Activated CD8-positive, alpha-beta memory T cell treated with anti-CD3 and anti-CD28 coated beads for 36 hours (primary cell): ENCODE results near the gene MLST8. TPM values are rescaled to one million over a fixed set of nuclear protein-coding genes. Genes with fewer than 3 reads are reported as not detected.
"Not testable (repeated sequence)": the region's sequence is repeated elsewhere in the genome, so short reads cannot be mapped to it uniquely, and the experiment has no call there.

Source experiments
- CTCF ChIA-PET: fragments of 350-600 bp; sonication (Branson Sonifier 250); formaldehyde crosslinking; loops from one replicate; lab custom pipeline; 2021; ENCODE audit warnings: antibody characterized with exemption; lab: Charles Lee
- POLR2A ChIA-PET: fragments of 350-600 bp; sonication (Branson Sonifier 250); formaldehyde crosslinking; loops from one replicate; lab custom pipeline; 2021; ENCODE audit warnings: antibody characterized with exemption; lab: Charles Lee
- total RNA-seq, 2 experiments: library from RNA; stranded (reverse); gene quantifications; one replicate each; pipeline ENCODE4 v1.2.3, GENCODE V29; 2021

The MLST8 gene
- total RNA-seq, 2 experiments from 2014 or later, result 81.8 to 83.2 TPM

GRCh38 chr16:2252806-2253148, 47.5 kb downstream of the MLST8 start:
- ChIA-PET CTCF (interaction anchor here (1.8 to 2.0 kb wide), 2 partner anchors 14 to 58 kb away, joined by 7 read pairs; no protein-coding TSS in a partner anchor), POLR2A (interaction anchor here (0.5 to 1.2 kb wide), 2 partner anchors 16 to 40 kb away, joined by 4 to 5 read pairs; no protein-coding TSS in a partner anchor)

- POLR2A ChIA-PET, result interaction anchor here (1.0 kb wide), 1 partner anchor 10 kb away, joined by 4 read pairs; no protein-coding TSS in a partner anchor
- CTCF ChIA-PET, result interaction anchor here (0.9 kb wide), 1 partner anchor 10 kb away, joined by 3 read pairs; no protein-coding TSS in a partner anchor
Measured at GRCh38 chr16:2253293-2253692, 48.0 kb downstream of the MLST8 start.

GRCh38 chr16:2256531-2257140, 51.4 kb downstream of the MLST8 start:
- CTCF ChIA-PET, result interaction anchor here (0.7 kb wide), 1 partner anchor 16 kb away, joined by 3 read pairs; no protein-coding TSS in a partner anchor
- POLR2A ChIA-PET, result interaction anchor here (0.6 kb wide), 1 partner anchor 60 kb away, joined by 5 read pairs; no protein-coding TSS in a partner anchor

GRCh38 chr16:2257726-2258125, 52.5 kb downstream of the MLST8 start:
- POLR2A ChIA-PET, result no interaction called here
- CTCF ChIA-PET, result interaction anchor here (0.7 kb wide), 1 partner anchor 691 kb away, joined by 3 read pairs; no protein-coding TSS in a partner anchor

GRCh38 chr16:2258530-2258929, 53.3 kb downstream of the MLST8 start:
- POLR2A ChIA-PET, result not testable (repeated sequence)
- CTCF ChIA-PET, result interaction anchor here (0.5 to 0.7 kb wide), 2 partner anchors 117 to 692 kb away, joined by 3 read pairs; no protein-coding TSS in a partner anchor

Other genes starting within 250 kb of the MLST8 start
- 100 to 1,000 TPM; 153 to 155 TPM for gene NDUFB10, start 245.9 kb upstream of the MLST8 start, total RNA-seq
- gene RPS2, start 240.6 kb upstream of the MLST8 start, total RNA-seq, result 1,000 to 10,000 TPM; 4,851 to 4,954 TPM
- gene RNF151, start 238.6 kb upstream of the MLST8 start, total RNA-seq, result not detected
- gene TBL3, start 233.4 kb upstream of the MLST8 start, total RNA-seq, result 10 to 100 TPM; 73.5 to 74.8 TPM
- gene NOXO1, start 224.0 kb upstream of the MLST8 start, total RNA-seq, result under 1 TPM; 0.23 to 0.36 TPM
- gene GFER, start 221.3 kb upstream of the MLST8 start, total RNA-seq, result 10 to 100 TPM; 39.1 to 43.3 TPM
- gene SYNGR3, start 215.5 kb upstream of the MLST8 start, total RNA-seq, result 1 to 10 TPM; 4.6 to 4.7 TPM
- gene ZNF598, start 195.6 kb upstream of the MLST8 start, total RNA-seq, result 10 to 100 TPM; 94.2 to 95.6 TPM
- gene NPW, start 185.7 kb upstream of the MLST8 start, total RNA-seq, result 10 to 100 TPM; 15.8 to 18.1 TPM
- gene NHERF2, start 178.6 kb upstream of the MLST8 start, total RNA-seq, result 1 to 10 TPM; 4.0 to 5.2 TPM
- gene NTHL1, start 157.6 kb upstream of the MLST8 start, total RNA-seq, result 10 to 100 TPM; 34.5 to 34.8 TPM
- gene TSC2, start 157.5 kb upstream of the MLST8 start, total RNA-seq, result 10 to 100 TPM; 80.2 to 84.5 TPM
- 10 to 100 TPM; 65.3 to 70.7 TPM for gene PKD1, start 69.6 kb upstream of the MLST8 start, total RNA-seq
- gene RAB26, start 56.8 kb upstream of the MLST8 start, total RNA-seq, result under 1 TPM in 1 of 2 experiments, not detected in 1; 0.42 TPM
- 100 to 1,000 TPM; 102 to 109 TPM for gene TRAF7, start 49.7 kb upstream of the MLST8 start, total RNA-seq
- gene CASKIN1, start 8.8 kb upstream of the MLST8 start, total RNA-seq, result under 1 TPM; 0.23 to 0.70 TPM
- gene BRICD5, start 5.4 kb downstream of the MLST8 start, total RNA-seq, result 10 to 100 TPM; 12.6 to 13.3 TPM
- gene PGP, start 9.4 kb downstream of the MLST8 start, total RNA-seq, result 10 to 100 TPM; 31.6 to 32.6 TPM
- gene E4F1, start 18.1 kb downstream of the MLST8 start, total RNA-seq, result 10 to 100 TPM; 25.6 to 29.4 TPM
- gene DNASE1L2, start 31.0 kb downstream of the MLST8 start, total RNA-seq, result 1 to 10 TPM; 1.3 to 1.4 TPM
- gene ECI1, start 46.1 kb downstream of the MLST8 start, total RNA-seq, result 10 to 100 TPM; 35.6 to 36.6 TPM
- gene RNPS1, start 62.7 kb downstream of the MLST8 start, total RNA-seq, result 100 to 1,000 TPM; 370 to 387 TPM
- gene ABCA3, start 135.3 kb downstream of the MLST8 start, total RNA-seq, result 1 to 10 TPM; 6.9 to 7.4 TPM
- gene CCNF, start 224.0 kb downstream of the MLST8 start, total RNA-seq, result 10 to 100 TPM; 36.5 to 38.7 TPM